ENCODE results near the gene ZKSCAN8. TPM values are rescaled to one million over a fixed set of nuclear protein-coding genes. Genes with fewer than 3 reads are reported as not detected.
A peak's percentile ranks its signal among the peaks of the same experiment; 100 is the strongest.

Gene ZKSCAN8
- total RNA-seq, 2 experiments from 2014 or later: 16.6 to 22.3 TPM

DNA sequence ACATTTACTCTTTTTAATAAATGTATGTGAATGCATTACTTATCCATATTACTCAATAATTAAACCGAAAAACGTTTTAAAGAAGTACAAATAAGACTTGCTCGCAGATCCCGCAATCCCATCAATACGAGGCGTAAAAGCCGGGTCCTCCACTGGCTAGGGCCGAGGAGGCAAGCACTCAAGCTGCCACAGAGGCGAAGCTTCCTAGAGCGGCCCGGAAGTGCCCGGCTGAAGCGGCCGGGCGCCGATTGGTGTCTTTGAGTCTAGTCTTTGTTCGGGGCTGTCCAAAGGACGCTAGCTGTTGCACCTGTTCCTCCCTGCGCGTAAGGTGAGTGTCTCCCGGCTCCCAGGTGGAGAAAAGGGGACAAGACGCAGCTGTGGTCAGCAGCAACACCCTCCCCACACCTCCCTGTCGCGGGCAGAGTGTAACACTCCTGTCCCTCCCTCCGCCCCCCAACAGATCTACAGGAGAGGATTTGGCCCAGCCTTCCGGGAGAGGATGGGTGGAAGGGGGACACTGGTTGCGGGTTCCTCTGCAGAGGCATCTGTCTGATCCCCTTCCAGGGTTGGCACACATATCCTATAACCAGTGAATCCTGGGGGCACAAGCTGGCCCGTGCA lies 17.2 kb upstream of the ZKSCAN8 start, which contains the start of gene ZSCAN16:
Gene ZSCAN16 (plus strand): TSS at position 260 of the 621 bp plus-strand sequence. CDS start 835 bp downstream, outside the sequence.
- POLR2A ChIA-PET: interaction anchor here (0.6 to 4.5 kb wide), 9 partner anchors 9 to 979 kb away, joined by 3 to 64 read pairs (median 4); partner anchors contain the start of gene ZKSCAN8
- peak; percentile 85 for DNase-seq (ENCODE audit: low spot score)
- BruUV-seq (replicated peaks): no TSS peak
- peaks cover 5% of the 10 kb centered on the region; the same call in 1 of the 2 replicates for H4K20me1 ChIP-seq (ENCODE audit: insufficient read depth, low read length)
- intact Hi-C loops (cut with micrococcal nuclease; ENCODE audit: unreplicated experiment): loop anchor here (1.0 to 2.0 kb wide), 3 partner anchors 12 to 20 kb away; partner anchors contain the start of gene ZKSCAN8
- CTCF ChIA-PET (ENCODE audit: unreplicated experiment): no interaction called here
- peak within 1 kb of the TSS; percentile 93 for H2AFZ ChIP-seq (ENCODE audit: low read length)
- peak within 1 kb of the TSS; percentile 73 for H3K4me3 ChIP-seq (ENCODE audit: low read depth, low read length, poor library complexity, severe bottlenecking)
- peaks cover 84% of the 10 kb centered on the region for H3K36me3 ChIP-seq (ENCODE audit: insufficient read depth, low read length)
- peaks cover 64% of the 10 kb centered on the region for H3K79me2 ChIP-seq (ENCODE audit: insufficient read depth, low read depth, low read length)
- peak within 1 kb of the TSS; percentile 48 for H3K27ac ChIP-seq (ENCODE audit: low read depth, low read length, poor library complexity, severe bottlenecking)
- H3K9me2 ChIP-seq (ENCODE audit: insufficient read depth, low read length): no peaks in the 10 kb centered on the region
- H3K4me1 ChIP-seq (ENCODE audit: insufficient read depth, low read length, poor library complexity, severe bottlenecking): peaks cover 36% of the 10 kb centered on the region
- TF ChIP-seq CTCF (conservative IDR thresholded peaks at IDR 0.05; ENCODE audit: low read length) (no peak), EZH2phosphoT487 (IDR thresholded peaks at IDR 0.05; ENCODE audit: borderline replicate concordance, low read depth, low read length) (no peak)
- H3K4me2 ChIP-seq (ENCODE audit: low read length): peak within 1 kb of the TSS; percentile 90
- no peaks in the 10 kb centered on the region for H3K9me3 ChIP-seq (ENCODE audit: low read length)

- Histone ChIP-seq H3K9me2 (ENCODE audit: insufficient read depth, low read length) (no peaks in the 10 kb centered on the region), H3K27ac (ENCODE audit: low read depth, low read length, poor library complexity, severe bottlenecking) (peak overlapping the region; percentile 48), H3K4me3 (ENCODE audit: low read depth, low read length, poor library complexity, severe bottlenecking) (peak overlapping the region; percentile 73), H2AFZ (ENCODE audit: low read length) (peak overlapping the region; percentile 93; the same call in 1 of the 2 replicates), H3K36me3 (ENCODE audit: insufficient read depth, low read length) (peaks cover 84% of the 10 kb centered on the region), H4K20me1 (ENCODE audit: insufficient read depth, low read length) (peaks cover 5% of the 10 kb centered on the region; the same call in 1 of the 2 replicates), H3K9me3 (ENCODE audit: low read length) (no peaks in the 10 kb centered on the region), H3K4me2 (ENCODE audit: low read length) (peak overlapping the region; percentile 90), H3K79me2 (ENCODE audit: insufficient read depth, low read depth, low read length) (peaks cover 69% of the 10 kb centered on the region), H3K4me1 (ENCODE audit: insufficient read depth, low read length, poor library complexity, severe bottlenecking) (peaks cover 36% of the 10 kb centered on the region)
- BruUV-seq (replicated peaks): TSS peak; percentile 71
- TF ChIP-seq EZH2phosphoT487 (IDR thresholded peaks at IDR 0.05; ENCODE audit: borderline replicate concordance, low read depth, low read length) (no peak), CTCF (conservative IDR thresholded peaks at IDR 0.05; ENCODE audit: low read length) (no peak)
- intact Hi-C loops (cut with micrococcal nuclease; ENCODE audit: unreplicated experiment): loop anchor here (1.0 to 2.0 kb wide), 3 partner anchors 11 to 20 kb away; partner anchors contain the start of gene ZKSCAN8
- peak; percentile 10 for DNase-seq (ENCODE audit: low spot score)
- CTCF ChIA-PET (ENCODE audit: unreplicated experiment): no interaction called here
- POLR2A ChIA-PET: interaction anchor here (0.6 to 4.5 kb wide), 9 partner anchors 9 to 980 kb away, joined by 3 to 64 read pairs (median 4); partner anchors contain the start of gene ZKSCAN8
Measured at GRCh38 chr6:28124971-28125353, 16.7 kb upstream of the ZKSCAN8 start.

Data from OCI-LY7 (cell line).